Measurements from ENCODE around the gene PLA2G4D.

PLA2G4D gene

GRCh38 chr15:42090370-42090769 is 4.0 kb downstream of the PLA2G4D start:
- Histone ChIP-seq H3K23ac (ENCODE audit: low read length in 2 of 2) (no peak overlapping the region), H2BK5ac (ENCODE audit: low read depth, low read length, poor library complexity, severe bottlenecking) (no peak overlapping the region), H3K4me3 (ENCODE audit: insufficient read depth in 1 of 2, low read depth in 1 of 2, low read length in 2 of 2) (no peak overlapping the region), H3K79me1 (replicated peaks; ENCODE audit: low read length, poor library complexity, severe bottlenecking) (no peaks in the 10 kb centered on the region), H4K91ac (ENCODE audit: low read length) (no peak overlapping the region), H2AFZ (ENCODE audit: low read depth, low read length) (no peak overlapping the region), H3K9me3 (ENCODE audit: control insufficient read depth, low read length) (no peaks in the 10 kb centered on the region), H3K4me2 (ENCODE audit: low read length, poor library complexity, severe bottlenecking) (no peak overlapping the region), H3K27me3 (ENCODE audit: control insufficient read depth in 1 of 2, insufficient read depth in 1 of 2, low read length in 2 of 2) (peaks cover 40 to 83% of the 10 kb centered on the region in 2 experiments), H3K18ac (ENCODE audit: low read depth in 1 of 2, low read length in 2 of 2) (no peak overlapping the region), H2BK15ac (ENCODE audit: low read depth, poor library complexity, severe bottlenecking) (no peak overlapping the region), H3K27ac (ENCODE audit: low read length, poor library complexity, severe bottlenecking) (no peak overlapping the region), H3K36me3 (ENCODE audit: control insufficient read depth in 1 of 2, insufficient read depth in 2 of 2, low read depth in 1 of 2, low read length in 2 of 2) (no peaks in the 10 kb centered on the region), H2AK5ac (ENCODE audit: low read length, severe bottlenecking) (no peak overlapping the region), H3K14ac (ENCODE audit: low read length in 2 of 2) (peak overlapping the region in 1 of 2 experiments; percentile 42), H2BK120ac (ENCODE audit: low read depth, low read length) (no peak overlapping the region), H3K4me1 (ENCODE audit: control insufficient read depth, insufficient read depth, low read depth, low read length) (no peaks in the 10 kb centered on the region), H2BK12ac (ENCODE audit: low read length in 2 of 2) (no peak overlapping the region), H4K8ac (ENCODE audit: low read length) (no peak overlapping the region), H3K4ac (ENCODE audit: low read depth in 1 of 2, low read length in 2 of 2) (no peak overlapping the region), H3K9ac (ENCODE audit: low read length) (no peak overlapping the region)
- 62% methylated on average over 5 of the region's 7 CpGs for WGBS
- DNase-seq: no peak

- Histone ChIP-seq H4K91ac (ENCODE audit: low read length) (no peak overlapping the region), H3K9ac (ENCODE audit: low read length) (no peak overlapping the region), H3K27me3 (ENCODE audit: control insufficient read depth in 1 of 2, insufficient read depth in 1 of 2, low read length in 2 of 2) (peaks cover 44 to 87% of the 10 kb centered on the region in 2 experiments), H3K14ac (ENCODE audit: low read length in 2 of 2) (no peak overlapping the region), H3K4me1 (ENCODE audit: control insufficient read depth, insufficient read depth, low read depth, low read length) (no peaks in the 10 kb centered on the region), H3K4me3 (ENCODE audit: insufficient read depth in 1 of 2, low read depth in 1 of 2, low read length in 2 of 2) (no peak overlapping the region), H2BK120ac (ENCODE audit: low read depth, low read length) (no peak overlapping the region), H3K18ac (ENCODE audit: low read depth in 1 of 2, low read length in 2 of 2) (no peak overlapping the region), H3K4ac (ENCODE audit: low read depth in 1 of 2, low read length in 2 of 2) (no peak overlapping the region), H3K23ac (ENCODE audit: low read length in 2 of 2) (no peak overlapping the region), H3K27ac (ENCODE audit: low read length, poor library complexity, severe bottlenecking) (no peak overlapping the region), H2BK12ac (ENCODE audit: low read length in 2 of 2) (no peak overlapping the region), H3K79me1 (replicated peaks; ENCODE audit: low read length, poor library complexity, severe bottlenecking) (no peaks in the 10 kb centered on the region), H2AFZ (ENCODE audit: low read depth, low read length) (no peak overlapping the region), H2BK5ac (ENCODE audit: low read depth, low read length, poor library complexity, severe bottlenecking) (no peak overlapping the region), H3K9me3 (ENCODE audit: control insufficient read depth, low read length) (no peaks in the 10 kb centered on the region), H2BK15ac (ENCODE audit: low read depth, poor library complexity, severe bottlenecking) (no peak overlapping the region), H3K4me2 (ENCODE audit: low read length, poor library complexity, severe bottlenecking) (no peak overlapping the region), H4K8ac (ENCODE audit: low read length) (no peak overlapping the region), H2AK5ac (ENCODE audit: low read length, severe bottlenecking) (no peak overlapping the region), H3K36me3 (ENCODE audit: control insufficient read depth in 1 of 2, insufficient read depth in 2 of 2, low read depth in 1 of 2, low read length in 2 of 2) (no peaks in the 10 kb centered on the region)
- WGBS: 97% methylated on average over 4 of the region's 4 CpGs
- DNase-seq: no peak
These were observed 4.4 kb downstream of the PLA2G4D start for GRCh38 chr15:42089942-42090341.

GRCh38 chr15:42088801-42089640 is 5.3 kb downstream of the PLA2G4D start:
- no peaks in the 10 kb centered on the region for H3K79me1 ChIP-seq (replicated peaks; ENCODE audit: low read length, poor library complexity, severe bottlenecking)
- no peak overlapping the region for H4K91ac ChIP-seq (ENCODE audit: low read length)
- H3K27me3 ChIP-seq (ENCODE audit: control insufficient read depth in 1 of 2, insufficient read depth in 1 of 2, low read length in 2 of 2): peaks cover 52 to 86% of the 10 kb centered on the region in 2 experiments
- no peak overlapping the region for H2BK15ac ChIP-seq (ENCODE audit: low read depth, poor library complexity, severe bottlenecking)
- DNase-seq: no peak
- no peak overlapping the region for H2BK12ac ChIP-seq (ENCODE audit: low read length in 2 of 2)
- no peak overlapping the region for H3K4ac ChIP-seq (ENCODE audit: low read depth in 1 of 2, low read length in 2 of 2)
- H3K18ac ChIP-seq (ENCODE audit: low read depth in 1 of 2, low read length in 2 of 2): no peak overlapping the region
- no peaks in the 10 kb centered on the region for H3K9me3 ChIP-seq (ENCODE audit: control insufficient read depth, low read length)
- H3K4me3 ChIP-seq (ENCODE audit: insufficient read depth in 1 of 2, low read depth in 1 of 2, low read length in 2 of 2): no peak overlapping the region
- 87% methylated on average over 15 of the region's 16 CpGs for WGBS
- no peak overlapping the region for H4K8ac ChIP-seq (ENCODE audit: low read length)
- no peak overlapping the region for H3K23ac ChIP-seq (ENCODE audit: low read length in 2 of 2)
- H2AK5ac ChIP-seq (ENCODE audit: low read length, severe bottlenecking): no peak overlapping the region
- H3K36me3 ChIP-seq (ENCODE audit: control insufficient read depth in 1 of 2, insufficient read depth in 2 of 2, low read depth in 1 of 2, low read length in 2 of 2): no peaks in the 10 kb centered on the region
- no peak overlapping the region for H3K9ac ChIP-seq (ENCODE audit: low read length)
- H2BK5ac ChIP-seq (ENCODE audit: low read depth, low read length, poor library complexity, severe bottlenecking): no peak overlapping the region
- H2BK120ac ChIP-seq (ENCODE audit: low read depth, low read length): no peak overlapping the region
- no peak overlapping the region for H3K4me2 ChIP-seq (ENCODE audit: low read length, poor library complexity, severe bottlenecking)
- H3K27ac ChIP-seq (ENCODE audit: low read length, poor library complexity, severe bottlenecking): no peak overlapping the region
- H3K14ac ChIP-seq (ENCODE audit: low read length in 2 of 2): no peak overlapping the region
- peaks cover 3% of the 10 kb centered on the region for H3K4me1 ChIP-seq (ENCODE audit: control insufficient read depth, insufficient read depth, low read depth, low read length)
- H2AFZ ChIP-seq (ENCODE audit: low read depth, low read length): no peak overlapping the region

- Histone ChIP-seq H3K14ac (ENCODE audit: low read length in 2 of 2) (peak overlapping the region in 1 of 2 experiments; percentile 45), H3K9me3 (ENCODE audit: control insufficient read depth, low read length) (no peaks in the 10 kb centered on the region), H2BK15ac (ENCODE audit: low read depth, poor library complexity, severe bottlenecking) (no peak overlapping the region), H3K18ac (ENCODE audit: low read depth in 1 of 2, low read length in 2 of 2) (no peak overlapping the region), H2AK5ac (ENCODE audit: low read length, severe bottlenecking) (no peak overlapping the region), H3K36me3 (ENCODE audit: control insufficient read depth in 1 of 2, insufficient read depth in 2 of 2, low read depth in 1 of 2, low read length in 2 of 2) (no peaks in the 10 kb centered on the region), H3K79me1 (replicated peaks; ENCODE audit: low read length, poor library complexity, severe bottlenecking) (no peaks in the 10 kb centered on the region), H4K8ac (ENCODE audit: low read length) (no peak overlapping the region), H3K4me2 (ENCODE audit: low read length, poor library complexity, severe bottlenecking) (no peak overlapping the region), H3K27ac (ENCODE audit: low read length, poor library complexity, severe bottlenecking) (no peak overlapping the region), H4K91ac (ENCODE audit: low read length) (no peak overlapping the region), H2BK12ac (ENCODE audit: low read length in 2 of 2) (no peak overlapping the region), H3K23ac (ENCODE audit: low read length in 2 of 2) (no peak overlapping the region), H3K27me3 (ENCODE audit: control insufficient read depth in 1 of 2, insufficient read depth in 1 of 2, low read length in 2 of 2) (peaks cover 59 to 86% of the 10 kb centered on the region in 2 experiments), H2BK5ac (ENCODE audit: low read depth, low read length, poor library complexity, severe bottlenecking) (no peak overlapping the region), H3K9ac (ENCODE audit: low read length) (no peak overlapping the region), H2AFZ (ENCODE audit: low read depth, low read length) (no peak overlapping the region), H3K4me3 (ENCODE audit: insufficient read depth in 1 of 2, low read depth in 1 of 2, low read length in 2 of 2) (no peak overlapping the region), H2BK120ac (ENCODE audit: low read depth, low read length) (no peak overlapping the region), H3K4ac (ENCODE audit: low read depth in 1 of 2, low read length in 2 of 2) (no peak overlapping the region), H3K4me1 (ENCODE audit: control insufficient read depth, insufficient read depth, low read depth, low read length) (peaks cover 3% of the 10 kb centered on the region)
- WGBS: 71% methylated on average over 11 of the region's 11 CpGs
- DNase-seq: no peak
These were observed 6.2 kb downstream of the PLA2G4D start for GRCh38 chr15:42087926-42088800.
